Measurements from ENCODE around the gene ZNF23. TPM values are rescaled to one million over a fixed set of nuclear protein-coding genes. Genes with fewer than 3 reads are reported as not detected.

ZNF23 gene
- total and polyA plus RNA-seq, 5 experiments from 2014 or later = 8.3 to 18.2 (median 9.6) TPM

DNA sequence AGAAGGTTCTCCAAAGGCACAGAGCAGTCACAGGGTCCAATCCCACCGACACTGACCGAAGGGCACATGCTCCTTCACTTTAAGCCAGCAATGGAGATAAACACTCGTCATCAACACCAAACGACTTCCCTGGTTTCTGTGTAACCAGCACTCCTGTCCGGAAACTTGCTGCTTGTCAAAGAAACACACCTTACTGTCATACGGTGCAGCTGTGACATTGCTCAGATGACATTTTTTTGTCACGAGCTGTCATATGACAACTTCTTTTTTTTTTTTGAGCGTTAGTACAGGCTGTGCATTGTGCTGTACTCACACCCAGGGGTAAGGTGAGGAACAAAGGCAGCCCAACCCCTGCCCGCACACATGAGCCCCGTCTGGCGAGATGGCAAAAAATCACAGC is 59.4 kb downstream of the ZNF23 start:
- peaks cover 0 to 8% (median 0%) of the 10 kb centered on the region in 9 donors for H3K9me3 Mint-ChIP-seq
- H3K4me3 Mint-ChIP-seq = no peak overlapping the region
- H3K36me3 Mint-ChIP-seq = peaks cover 0 to 5% (median 2%) of the 10 kb centered on the region in 3 donors
- no peak overlapping the region for H3K27ac Mint-ChIP-seq
- peaks cover 0 to 24% (median 13%) of the 10 kb centered on the region in 4 donors for H3K4me1 Mint-ChIP-seq
- ATAC-seq (no peak), DNase-seq (no peak)
- H3K27me3 Mint-ChIP-seq = peaks cover 16 to 75% (median 30%) of the 10 kb centered on the region in 5 donors
- POLR2A ChIA-PET = no interaction called here

DNA sequence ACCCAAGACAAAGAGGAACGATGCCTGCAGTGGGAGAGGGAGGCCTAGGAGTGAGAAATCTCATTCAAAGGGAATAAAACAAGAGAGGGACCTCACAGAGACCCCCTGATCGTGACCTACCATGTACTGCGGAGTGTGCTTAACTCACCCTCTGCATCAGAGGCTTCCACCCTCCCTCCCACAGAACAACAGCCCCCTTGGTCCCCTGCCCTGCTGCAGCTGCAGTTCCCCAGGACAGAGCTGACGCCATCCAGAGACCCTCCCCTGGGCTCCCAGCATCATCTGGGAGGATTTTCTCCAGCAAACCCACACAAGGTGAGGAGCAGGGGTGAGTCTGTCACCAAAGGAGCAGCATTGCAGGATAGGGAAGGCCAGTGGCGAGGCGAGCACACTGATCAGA is 60.0 kb downstream of the ZNF23 start:
- ATAC-seq = no peak
- Mint-ChIP-seq H3K36me3 (peaks cover 0 to 5% (median 2%) of the 10 kb centered on the region in 3 donors), H3K9me3 (peaks cover 0 to 8% (median 0%) of the 10 kb centered on the region in 9 donors), H3K27ac (no peak overlapping the region), H3K4me1 (peaks cover 0 to 17% (median 9%) of the 10 kb centered on the region in 4 donors), H3K27me3 (peaks cover 15 to 74% (median 30%) of the 10 kb centered on the region in 5 donors), H3K4me3 (no peak overlapping the region)
- POLR2A ChIA-PET = no interaction called here
- no peak for DNase-seq

DNA sequence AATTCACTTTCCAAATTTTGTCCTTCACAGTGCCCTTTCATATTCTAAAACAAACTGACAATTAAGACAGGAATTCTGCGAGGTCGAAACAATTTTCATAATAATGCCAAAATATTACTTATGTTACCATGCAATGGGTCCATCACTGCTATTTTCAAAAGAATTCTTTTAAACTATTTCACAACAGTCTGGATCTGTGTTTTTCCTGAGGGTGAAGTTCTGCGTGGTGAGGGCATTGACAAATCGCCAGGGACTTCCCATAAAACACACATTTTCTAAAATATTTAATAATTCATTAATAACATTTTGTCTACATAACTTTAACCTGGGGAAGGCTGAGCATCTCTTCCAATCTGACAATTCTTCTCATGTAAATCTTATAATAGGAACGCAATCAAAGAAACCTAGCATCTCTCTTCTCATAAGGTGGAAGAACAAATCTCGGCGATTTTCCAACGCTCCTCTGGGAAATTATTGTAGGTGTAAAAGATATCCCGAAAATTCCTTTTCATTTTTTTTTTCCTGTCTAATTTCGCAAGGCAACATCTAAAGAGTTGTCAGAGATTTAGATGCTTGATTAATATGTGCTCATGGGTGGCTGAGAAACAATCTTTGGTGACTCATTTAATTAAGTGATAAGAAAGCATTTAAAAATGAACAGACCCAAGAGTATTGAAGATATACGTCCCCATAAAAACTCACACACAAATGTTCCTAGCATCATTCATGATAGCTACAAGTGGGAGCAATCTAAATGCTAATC is 62.1 kb downstream of the ZNF23 start:
- peaks cover 13 to 77% (median 26%) of the 10 kb centered on the region in 5 donors for H3K27me3 Mint-ChIP-seq
- peaks cover 0 to 5% (median 2%) of the 10 kb centered on the region in 3 donors for H3K36me3 Mint-ChIP-seq
- peaks cover 0 to 7% (median 0%) of the 10 kb centered on the region in 9 donors for H3K9me3 Mint-ChIP-seq
- H3K27ac Mint-ChIP-seq = no peak overlapping the region
- DNase-seq = no peak
- H3K4me3 Mint-ChIP-seq = no peak overlapping the region
- peaks cover 0 to 2% (median 0%) of the 10 kb centered on the region in 4 donors for H3K4me1 Mint-ChIP-seq
- ATAC-seq = no peak
- POLR2A ChIA-PET = no interaction called here

Other genes starting within 250 kb of the ZNF23 start
- gene HYDIN, start 231.5 kb downstream of the ZNF23 start, total RNA-seq = not detected
- not detected for gene HYDIN, start 231.5 kb downstream of the ZNF23 start, polyA plus RNA-seq
- 10 to 100 TPM; 25.2 to 25.6 TPM for gene CMTR2, start 172.8 kb downstream of the ZNF23 start, total RNA-seq
- gene CMTR2, start 172.8 kb downstream of the ZNF23 start, polyA plus RNA-seq = 10 to 100 TPM; 16.6 to 24.1 (median 22.0) TPM
- gene CALB2, start 103.5 kb downstream of the ZNF23 start, total RNA-seq = not detected
- not detected for gene CALB2, start 103.5 kb downstream of the ZNF23 start, polyA plus RNA-seq
- gene TLE7, start 20.2 kb downstream of the ZNF23 start, total RNA-seq = not detected
- gene TLE7, start 20.2 kb downstream of the ZNF23 start, polyA plus RNA-seq = not detected
- 10 to 100 TPM; 15.0 to 17.5 TPM for gene ZNF19, start 27.1 kb upstream of the ZNF23 start, total RNA-seq
- gene ZNF19, start 27.1 kb upstream of the ZNF23 start, polyA plus RNA-seq = 1 to 10 TPM in 2 of 3 donors, under 1 TPM in 1; 0.27 to 2.3 (median 2.1) TPM
- gene CHST4, start 64.2 kb upstream of the ZNF23 start, total RNA-seq = not detected
- not detected for gene CHST4, start 64.2 kb upstream of the ZNF23 start, polyA plus RNA-seq
- not detected for gene TAT, start 114.8 kb upstream of the ZNF23 start, total RNA-seq
- gene TAT, start 114.8 kb upstream of the ZNF23 start, polyA plus RNA-seq = not detected
- not detected for gene MARVELD3, start 163.9 kb upstream of the ZNF23 start, total RNA-seq
- gene MARVELD3, start 163.9 kb upstream of the ZNF23 start, polyA plus RNA-seq = under 1 TPM in 1 of 3 donors, not detected in 2; 0.06 TPM

Data from naive thymus-derived CD8-positive, alpha-beta T cell (primary cell).